Body of pancreas (tissue), 4 donors: ENCODE measurements around the gene MALAT1. TPM values are rescaled to one million over a fixed set of nuclear protein-coding genes. Genes with fewer than 3 reads are reported as not detected.

Experiments
- ATAC-seq: fragments of 150-250 bp; one replicate; pipeline ENCODE4 v1.9.1; 2016
- DNase-seq, 4 donors: peaks; one replicate each; pipeline ENCODE4 v3.0.0-alpha.2; 2019
- H3K27ac ChIP-seq, 4 donors: fragments of 200-600 bp; sonication (generic); 1 replicate in 3 of 4; 2 replicates in 1 of 4; pipeline versions ENCODE4 v1.5.1 to v1.6.1; 2016 to 2019; ENCODE audit warnings: mild to moderate bottlenecking in 1 of 4, mixed read lengths in 1 of 4, moderate library complexity in 1 of 4
- H3K27me3 ChIP-seq, 2 donors: fragments of 200-600 bp; sonication (generic); one replicate each; pipeline ENCODE4 v1.6.0; 2016; ENCODE audit warnings: mild to moderate bottlenecking in 1 of 2
- H3K36me3 ChIP-seq, 2 donors: fragments of 200-600 bp; sonication (generic); replicated peaks in 1 of 2; 2 replicates each; pipeline ENCODE4 v1.5.1; 2016; ENCODE audit warnings: low read depth in 2 of 2; ENCODE audit not compliant: insufficient read depth in 1 of 2
- H3K4me1 ChIP-seq: fragments of 200-600 bp; sonication (generic); one replicate; pipeline ENCODE4 v1.6.0; 2016
- H3K4me3 ChIP-seq, 2 donors: fragments of 200-600 bp; sonication (generic); 1 replicate in 1 of 2; 2 replicates in 1 of 2; pipeline ENCODE4 v1.5.1; 2016 to 2019
- H3K9me3 ChIP-seq, 3 donors: fragments of 200-600 bp; sonication (generic); 1 replicate in 2 of 3; 2 replicates in 1 of 3; pipeline ENCODE4 v1.5.1; 2016
- CTCF ChIP-seq, 7 experiments: fragments of 450-650 bp in 4 of 7; fragments of 200-600 bp in 3 of 7; sonication (generic) in 3 of 7; IDR thresholded peaks; one replicate each; pipeline ENCODE4 v1.5.1; 2016 to 2019; ENCODE audit warnings: antibody characterized with exemption in 7 of 7
- POLR2A ChIP-seq, 3 donors: fragments of 450-650 bp; IDR thresholded peaks; one replicate each; pipeline ENCODE4 v1.6.1; 2016; ENCODE audit warnings: antibody characterized with exemption in 3 of 3, mild to moderate bottlenecking in 2 of 3
- WGBS, 2 donors: methylation state at CpG; one replicate each; pipeline ENCODE4 v1.1.5; 2017; 5-methylcytosine and 5-hydroxymethylcytosine counted together
- intact Hi-C: fragments of 100-400 bp; cut with DNase I; formaldehyde crosslinking; loops from one replicate; pipeline ENCODE4 v1.15.1; 2023
- total RNA-seq, 2 donors: library from RNA; depleted of rRNA; stranded (reverse); fragments of >200 nt; gene quantifications; one replicate each; pipeline ENCODE4 v1.1.0, GENCODE V29; 2016

MALAT1 gene
- total RNA-seq, 2 donors from 2014 or later: 10,129 to 14,092 TPM

DNA sequence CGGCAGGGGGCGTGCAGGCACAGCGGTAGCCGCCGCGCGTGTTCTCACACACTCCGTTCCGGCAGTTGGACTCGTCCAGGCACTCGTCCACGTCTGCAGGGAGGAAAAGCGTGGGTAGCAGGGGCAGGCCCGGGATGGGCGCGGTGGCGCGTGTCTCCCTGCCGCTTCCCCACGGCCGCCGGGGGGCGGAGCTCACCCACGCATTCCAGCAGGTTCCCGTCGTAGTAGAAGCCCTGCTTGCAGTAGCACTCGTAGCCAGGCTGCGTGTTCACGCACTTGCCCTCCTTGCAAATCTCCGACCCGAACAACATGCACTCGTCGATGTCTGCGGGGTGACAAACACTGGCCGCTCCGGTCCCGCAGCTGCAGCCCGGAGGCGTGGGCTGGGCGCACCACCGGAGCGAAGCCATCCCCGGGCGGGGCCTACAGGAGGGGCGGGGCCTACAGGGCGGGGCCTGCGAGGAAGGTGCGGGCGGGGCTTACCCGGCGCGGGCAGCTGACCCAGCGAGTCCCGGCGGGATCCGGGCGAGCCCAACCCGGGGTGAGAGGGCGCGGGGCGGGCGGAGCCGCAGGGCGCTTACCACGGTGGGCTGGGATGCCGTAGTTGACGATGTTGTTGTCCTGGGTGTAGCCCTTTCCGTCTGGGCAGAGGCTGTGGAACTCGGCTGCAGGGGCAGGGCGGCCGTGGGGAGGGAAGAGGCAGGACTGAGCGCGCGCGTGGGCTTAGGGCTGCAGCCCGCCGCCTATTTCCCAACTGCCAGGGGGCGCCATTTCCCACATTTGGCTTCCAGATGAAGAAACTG is 41.6 kb downstream of the MALAT1 start:
- Histone ChIP-seq H3K27ac (peak overlapping the region; percentile 72 to 94 (median 88)), H3K27me3 (no peaks in the 10 kb centered on the region), H3K9me3 (no peaks in the 10 kb centered on the region), H3K4me1 (peaks cover 24% of the 10 kb centered on the region), H3K36me3 (peaks cover 0 to 4% of the 10 kb centered on the region in 2 donors), H3K4me3 (peak overlapping the region; percentile 29 to 40)
- 3 to 4% methylated on average over 24 to 71 of the region's 78 CpGs for WGBS, 2 donors
- intact Hi-C loops: no loop called here
- peak; percentile 87 to 95 (median 92) for DNase-seq
- TF ChIP-seq POLR2A (IDR thresholded peaks at IDR 0.05): peak in 2 of 3 donors; percentile 42 to 49
- TF ChIP-seq CTCF (IDR thresholded peaks at IDR 0.05): peak; percentile 67 to 97 (median 91)
- peak; percentile 90 for ATAC-seq

GRCh38 chr11:65541093-65541982 is 42.5 kb downstream of the MALAT1 start:
- Histone ChIP-seq H3K36me3 (peaks cover 0 to 2% of the 10 kb centered on the region in 2 donors), H3K9me3 (no peaks in the 10 kb centered on the region), H3K27me3 (no peaks in the 10 kb centered on the region), H3K4me1 (peaks cover 32% of the 10 kb centered on the region), H3K27ac (peak overlapping the region; percentile 72 to 94 (median 88)), H3K4me3 (no peak overlapping the region)
- no peak for TF ChIP-seq POLR2A (IDR thresholded peaks at IDR 0.05)
- 49 to 83% methylated on average over 2 to 17 of the region's 18 CpGs for WGBS, 2 donors
- intact Hi-C loops: no loop called here
- ATAC-seq: no peak
- DNase-seq: no peak

DNA sequence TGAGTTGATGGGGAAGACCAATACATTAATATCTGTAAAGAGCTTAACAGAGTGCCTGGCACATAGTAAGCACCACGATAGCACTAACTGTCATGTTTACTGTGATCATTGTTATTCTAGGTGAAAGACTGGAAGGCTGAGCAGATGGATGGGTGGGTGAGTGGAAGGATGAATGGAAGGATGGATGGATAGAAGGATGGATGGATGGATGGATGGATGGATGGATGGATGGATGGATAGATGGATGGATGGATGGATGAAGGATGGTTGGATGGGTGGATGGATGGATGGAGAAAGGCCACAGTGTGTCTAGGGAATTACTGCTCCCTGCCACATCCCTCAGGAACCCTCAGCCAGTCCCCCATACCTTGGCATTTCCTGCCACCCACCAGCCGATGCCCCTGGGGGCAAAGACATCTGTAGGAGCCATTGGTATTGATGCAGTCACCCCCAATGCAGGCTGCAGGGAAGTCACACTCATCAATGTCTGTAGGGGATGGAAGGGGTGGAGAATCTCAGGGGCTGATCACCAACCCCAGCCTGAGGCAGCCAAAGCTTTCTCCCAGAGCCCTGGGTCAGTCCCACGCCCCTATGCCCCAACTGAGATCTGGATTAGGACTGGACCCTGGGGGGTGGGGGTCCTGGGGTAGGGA is 44.0 kb downstream of the MALAT1 start:
- TF ChIP-seq CTCF (IDR thresholded peaks at IDR 0.05): no peak
- Histone ChIP-seq H3K27ac (peak overlapping the region in 1 of 4 donors; percentile 15), H3K27me3 (no peaks in the 10 kb centered on the region), H3K36me3 (peaks cover 0 to 2% of the 10 kb centered on the region in 2 donors), H3K4me1 (peaks cover 41% of the 10 kb centered on the region), H3K4me3 (no peak overlapping the region), H3K9me3 (no peaks in the 10 kb centered on the region)
- DNase-seq: no peak
- 90 to 93% methylated on average over 2 to 3 of the region's 3 CpGs for WGBS, 2 donors
- intact Hi-C loops: no loop called here
- ATAC-seq: no peak

DNA sequence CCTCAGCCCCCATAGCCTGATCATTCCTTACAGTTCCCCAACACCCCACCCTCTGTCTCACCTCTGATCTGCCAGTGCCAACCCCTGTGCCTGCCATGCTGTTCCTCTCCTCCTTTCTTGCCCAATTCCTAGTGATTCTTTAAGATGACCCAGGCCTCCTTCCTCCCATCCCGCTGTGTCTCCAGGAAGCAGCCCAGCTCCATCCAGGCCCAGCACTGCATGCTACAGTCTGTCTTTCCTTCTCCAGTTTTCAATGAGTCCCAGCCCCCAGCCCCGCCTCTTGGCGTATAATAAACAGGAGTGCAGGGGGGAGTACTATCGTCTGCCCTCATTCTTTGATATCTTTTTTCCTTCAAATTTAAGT is 47.0 kb downstream of the MALAT1 start:
- H3K27me3 ChIP-seq: no peaks in the 10 kb centered on the region
- 47 to 57% methylated on average over 4 of the region's 4 CpGs for WGBS, 2 donors
- ATAC-seq: no peak
- DNase-seq: peak in 1 of 4 donors; percentile 18
- no peak for TF ChIP-seq CTCF (IDR thresholded peaks at IDR 0.05)
- no peak for TF ChIP-seq POLR2A (IDR thresholded peaks at IDR 0.05)
- peak overlapping the region; percentile 52 to 91 (median 68) for H3K27ac ChIP-seq
- H3K36me3 ChIP-seq: no peaks in the 10 kb centered on the region
- H3K4me1 ChIP-seq: peaks cover 27% of the 10 kb centered on the region
- intact Hi-C loops: no loop called here
- H3K9me3 ChIP-seq: no peaks in the 10 kb centered on the region
- no peak overlapping the region for H3K4me3 ChIP-seq
